IPS-18c (cell line): ENCODE measurements around the gene C3orf52.

ENCODE experiments used
- H3K4me3 ChIP-seq: 2 replicates; pipeline ENCODE4 v1.7.0; 2013; ENCODE audit warnings: low read depth, mild to moderate bottlenecking, low read length, moderate library complexity; ENCODE audit not compliant: insufficient read depth
- H3K9me3 ChIP-seq: one replicate; pipeline ENCODE4 v1.6.1; 2013; ENCODE audit warnings: mild to moderate bottlenecking, low read length, moderate library complexity; ENCODE audit not compliant: control insufficient read depth, insufficient read depth

Gene C3orf52

GRCh38 chr3:112109322-112109721 is 23.1 kb downstream of the C3orf52 start:
- Histone ChIP-seq H3K4me3 (no peak overlapping the region), H3K9me3 (no peaks in the 10 kb centered on the region)

- H3K9me3 ChIP-seq, result no peaks in the 10 kb centered on the region
- no peak overlapping the region for H3K4me3 ChIP-seq
Observed at GRCh38 chr3:112111785-112112402, 25.7 kb downstream of the C3orf52 start.

DNA sequence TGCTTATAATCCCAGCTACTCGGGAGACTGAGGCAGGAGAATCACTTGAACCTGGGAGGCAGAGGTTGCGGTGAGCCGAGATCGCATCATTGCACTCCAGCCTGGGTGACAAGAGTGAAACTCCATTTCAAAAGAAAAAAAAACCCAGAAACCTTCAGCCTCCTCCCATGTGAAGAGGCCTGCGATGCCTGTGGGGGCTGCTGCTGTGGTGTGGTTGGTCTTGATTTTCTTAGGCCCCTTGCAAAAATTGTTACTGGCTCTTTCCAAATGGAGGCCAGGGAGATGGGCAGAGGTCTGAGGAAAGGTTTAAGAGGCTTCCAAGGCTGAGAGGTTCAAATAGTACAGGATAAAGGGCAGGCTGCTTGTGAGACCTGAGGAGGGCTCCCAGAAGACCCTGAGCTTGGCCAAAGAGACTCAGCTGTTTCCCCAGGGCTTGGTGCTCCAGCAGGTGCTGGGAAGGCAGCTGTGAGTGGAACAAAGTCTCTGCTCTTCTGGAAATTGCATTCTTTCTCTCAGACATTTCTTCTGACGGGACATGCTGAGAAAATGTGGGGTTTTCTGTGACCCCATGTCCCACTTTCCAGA is 28.5 kb downstream of the C3orf52 start:
- H3K4me3 ChIP-seq, result no peak overlapping the region
- H3K9me3 ChIP-seq, result no peaks in the 10 kb centered on the region

DNA sequence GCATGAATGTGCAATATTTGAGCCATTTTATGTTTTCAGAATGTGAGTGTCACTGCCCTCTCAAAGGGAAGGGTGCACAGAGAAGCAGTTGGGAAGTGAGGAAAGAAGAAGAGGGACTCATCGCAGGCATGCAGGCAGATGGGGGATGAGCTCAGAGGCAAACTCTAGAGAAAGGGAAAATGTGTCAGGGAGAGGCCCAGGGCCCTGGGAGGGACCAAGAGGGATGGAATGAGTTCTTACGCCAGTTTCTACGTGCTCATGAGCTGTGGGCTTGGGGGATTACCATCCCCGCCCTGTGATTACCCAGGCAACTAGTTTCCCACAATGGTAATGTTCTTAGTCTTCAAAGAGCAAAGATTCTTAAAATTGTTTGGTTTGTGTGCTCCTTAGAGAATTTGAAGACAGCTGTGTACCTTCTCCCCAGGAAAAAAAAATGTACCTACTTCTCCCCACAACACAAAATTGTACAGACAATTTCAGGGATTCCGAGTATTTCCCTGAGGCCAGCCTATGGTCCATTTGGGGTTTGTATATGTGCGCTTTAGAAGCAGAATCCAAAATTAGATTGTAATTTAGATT is 29.1 kb downstream of the C3orf52 start:
- no peak overlapping the region for H3K4me3 ChIP-seq
- no peaks in the 10 kb centered on the region for H3K9me3 ChIP-seq

- Histone ChIP-seq H3K4me3 (no peak overlapping the region), H3K9me3 (no peaks in the 10 kb centered on the region)
Observed at GRCh38 chr3:112115806-112116383, 29.7 kb downstream of the C3orf52 start.

GRCh38 chr3:112116748-112117186 is 30.6 kb downstream of the C3orf52 start:
- H3K9me3 ChIP-seq, result no peaks in the 10 kb centered on the region
- H3K4me3 ChIP-seq, result no peak overlapping the region

- Histone ChIP-seq H3K4me3 (no peak overlapping the region), H3K9me3 (no peaks in the 10 kb centered on the region)
Observed at GRCh38 chr3:112117415-112117814, 31.2 kb downstream of the C3orf52 start.

- H3K4me3 ChIP-seq, result no peak overlapping the region
- no peaks in the 10 kb centered on the region for H3K9me3 ChIP-seq
Observed at GRCh38 chr3:112117841-112118571, 31.8 kb downstream of the C3orf52 start.

DNA sequence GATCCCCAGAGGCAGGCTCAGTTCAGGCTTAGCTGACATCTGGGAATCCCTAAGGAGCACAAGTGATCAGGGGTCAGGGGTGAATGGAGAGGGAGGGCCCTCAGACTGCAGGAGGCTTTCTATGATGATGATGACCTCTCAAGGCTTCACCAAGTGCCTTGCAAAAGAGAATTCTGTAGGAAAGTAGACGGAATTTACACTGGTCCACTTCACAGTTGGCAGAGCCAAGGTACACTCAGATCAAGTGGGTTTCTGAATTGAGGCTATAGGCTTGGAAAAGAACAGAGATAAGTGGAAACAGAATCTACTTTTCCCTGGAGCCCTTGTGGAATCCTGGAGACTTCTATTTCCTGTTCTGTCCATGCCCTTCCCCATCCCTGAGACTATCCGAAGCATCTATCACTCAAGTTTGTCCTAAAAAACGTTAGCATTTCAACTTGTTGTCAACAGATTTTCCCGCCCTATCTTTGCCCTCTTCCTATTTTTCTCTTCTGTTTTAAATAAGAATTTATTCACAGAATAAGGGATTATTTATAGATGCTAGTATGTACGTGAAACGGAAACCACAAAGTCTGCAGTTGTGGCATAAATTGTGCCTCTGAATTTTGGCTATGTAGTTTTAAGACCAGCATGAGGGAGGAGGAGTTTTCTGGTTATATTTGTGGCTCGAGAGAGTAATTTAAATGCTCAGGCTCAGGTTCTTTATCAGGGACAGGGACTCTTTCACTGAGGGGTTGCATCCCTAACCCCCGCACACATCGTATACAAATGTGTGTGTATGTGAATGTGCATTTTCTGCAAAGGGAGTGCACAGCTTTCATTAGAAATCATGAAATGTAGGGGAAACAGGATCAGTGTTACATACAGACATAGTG is 34.0 kb downstream of the C3orf52 start:
- Histone ChIP-seq H3K9me3 (no peaks in the 10 kb centered on the region), H3K4me3 (no peak overlapping the region)

GRCh38 chr3:112121577-112122547 is 35.7 kb downstream of the C3orf52 start:
- H3K9me3 ChIP-seq, result no peaks in the 10 kb centered on the region
- H3K4me3 ChIP-seq, result no peak overlapping the region

- Histone ChIP-seq H3K4me3 (no peak overlapping the region), H3K9me3 (no peaks in the 10 kb centered on the region)
Observed at GRCh38 chr3:112122870-112123269, 36.7 kb downstream of the C3orf52 start.

DNA sequence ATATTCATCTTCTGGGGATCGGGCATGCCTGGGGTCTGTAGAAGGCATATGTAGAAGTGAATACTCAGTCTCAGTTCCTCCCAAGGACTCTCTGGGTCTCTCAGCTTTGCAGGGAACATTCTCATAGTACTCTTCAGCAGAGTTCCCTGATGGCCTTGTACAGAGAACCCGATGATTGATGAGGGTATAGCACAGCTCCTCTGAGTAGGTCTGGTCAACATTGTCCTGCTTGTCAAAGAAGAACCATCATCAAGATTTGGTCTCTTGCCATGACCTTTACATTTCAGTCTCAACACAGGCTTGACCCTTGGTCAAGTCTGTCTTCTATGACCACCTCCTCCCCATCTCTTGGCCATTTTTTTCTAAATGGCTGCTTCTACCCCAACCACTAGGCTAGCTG is 37.4 kb downstream of the C3orf52 start:
- Histone ChIP-seq H3K4me3 (no peak overlapping the region), H3K9me3 (no peaks in the 10 kb centered on the region)

DNA sequence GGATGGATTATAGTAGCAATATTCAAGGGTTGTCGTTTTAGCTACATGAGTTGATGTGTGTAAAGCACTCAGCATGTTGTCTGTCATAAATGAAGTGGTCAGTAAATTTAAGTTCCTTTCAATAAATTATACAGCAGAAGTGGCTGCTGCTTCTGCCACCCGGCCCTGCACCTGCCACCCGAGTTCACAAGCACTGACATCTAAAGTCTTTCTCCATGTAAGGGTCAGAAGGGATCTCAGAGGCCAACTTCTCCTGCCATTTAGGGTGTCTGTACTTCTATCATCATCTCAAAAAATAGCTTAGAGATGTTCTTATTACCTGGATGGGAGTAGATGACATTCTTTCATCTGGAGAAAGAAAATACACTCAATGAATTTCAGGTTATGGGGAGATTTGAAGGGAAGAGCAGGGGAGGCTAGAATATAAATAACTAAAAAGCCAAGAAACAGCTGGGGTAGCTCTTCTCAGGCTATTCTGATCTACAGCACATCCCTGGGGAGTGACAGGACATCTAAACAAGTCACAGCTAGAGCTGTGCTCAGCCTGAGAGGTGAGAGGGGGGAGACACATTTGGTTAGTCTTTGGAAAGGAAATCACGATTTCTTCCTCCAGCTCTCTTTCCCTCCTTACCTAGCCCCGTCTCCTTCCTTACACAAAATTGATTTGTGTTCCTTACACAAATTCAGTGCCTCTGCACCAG is 38.9 kb downstream of the C3orf52 start:
- Histone ChIP-seq H3K9me3 (no peaks in the 10 kb centered on the region), H3K4me3 (no peak overlapping the region)

DNA sequence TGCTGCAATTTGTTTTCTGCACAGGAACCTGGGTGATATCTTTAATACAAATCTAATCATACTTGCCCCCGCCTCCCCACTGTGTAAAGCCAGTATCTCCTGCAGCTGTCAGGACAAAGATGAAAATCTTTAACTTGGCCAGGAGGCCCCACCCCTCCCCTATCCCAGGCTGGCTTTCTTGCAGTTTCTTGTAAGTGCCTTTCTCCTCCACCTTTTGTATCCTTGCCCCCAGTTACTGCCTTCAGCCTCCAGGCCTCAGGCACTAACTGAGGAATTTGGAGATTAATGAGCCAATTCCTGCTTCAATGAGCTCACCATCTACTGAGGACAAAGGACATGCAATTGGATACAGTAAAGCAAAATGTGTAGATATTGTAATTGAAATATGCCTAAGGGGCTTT is 40.3 kb downstream of the C3orf52 start:
- Histone ChIP-seq H3K4me3 (no peak overlapping the region), H3K9me3 (no peaks in the 10 kb centered on the region)
